PC-3 (cell line): ENCODE results near the gene MPL. TPM values are rescaled to one million over a fixed set of nuclear protein-coding genes. Genes with fewer than 3 reads are reported as not detected.

Experiments used
- ATAC-seq: fragments of 200-7000 bp; cut with Tn5 transposase; 2 replicates; pipeline ENCODE4 v1.9.1; 2020; ENCODE audit warnings: mild to moderate bottlenecking, moderate library complexity
- BruUV-seq: library from RNA; stranded (reverse); fragments of 400-500 nt; replicated peaks from 2 replicates; lab custom pipeline; 2021; lab: Mats Ljungman, UMichigan
- CTCF ChIA-PET: fragments of 300-600 bp; sonication (Branson Sonifier 250); formaldehyde crosslinking; loops from one replicate; lab custom pipeline; 2022; ENCODE audit warnings: antibody characterized with exemption; lab: Charles Lee
- POLR2A ChIA-PET: fragments of 300-600 bp; sonication (Branson Sonifier 250); formaldehyde crosslinking; loops from one replicate; lab custom pipeline; 2022; ENCODE audit warnings: antibody characterized with exemption; ENCODE audit not compliant: unreplicated experiment; lab: Charles Lee
- DNase-seq: peaks from one replicate; pipeline ENCODE4 v3.0.0-alpha.2; 2015
- H2AFZ ChIP-seq: fragments of 300-600 bp; sonication (generic); 2 replicates; pipeline ENCODE4 v1.6.0; 2016; ENCODE audit warnings: antibody characterized with exemption, low read length
- H3F3A ChIP-seq: fragments of 300-600 bp; sonication (generic); one replicate; pipeline ENCODE4 v1.6.0; 2017; ENCODE audit warnings: antibody characterized with exemption, low read length, control low read depth, mild to moderate bottlenecking; ENCODE audit not compliant: unreplicated experiment
- H3K27ac ChIP-seq: fragments of 300-600 bp; sonication (generic); 2 replicates; pipeline ENCODE4 v1.5.1; 2016; ENCODE audit warnings: mild to moderate bottlenecking, low read length
- H3K27me3 ChIP-seq: fragments of 300-600 bp; sonication (generic); 2 replicates; pipeline ENCODE4 v1.6.1; 2016; ENCODE audit warnings: low read length, mixed read lengths
- H3K36me3 ChIP-seq: fragments of 300-600 bp; sonication (generic); 2 replicates; pipeline ENCODE4 v1.6.1; 2016; ENCODE audit warnings: low read depth, mixed run types, low read length, mixed read lengths
- H3K4me1 ChIP-seq: fragments of 300-600 bp; sonication (generic); 2 replicates; pipeline ENCODE4 v1.5.1; 2016; ENCODE audit warnings: low read length; ENCODE audit not compliant: insufficient read depth
- H3K4me2 ChIP-seq: fragments of 300-600 bp; sonication (generic); 2 replicates; pipeline ENCODE4 v1.6.0; 2016; ENCODE audit warnings: low read length
- H3K4me3 ChIP-seq: fragments of 300-600 bp; sonication (generic); 2 replicates; pipeline ENCODE4 v1.5.1; 2016; ENCODE audit warnings: mild to moderate bottlenecking, low read length, mixed read lengths
- H3K79me2 ChIP-seq: fragments of 300-600 bp; sonication (generic); 2 replicates; pipeline ENCODE4 v1.6.1; 2017; ENCODE audit warnings: low read length, mixed read lengths
- H3K9ac ChIP-seq: fragments of 300-600 bp; sonication (generic); 2 replicates; pipeline ENCODE4 v1.6.0; 2016; ENCODE audit warnings: mild to moderate bottlenecking, low read length
- H3K9me2 ChIP-seq: fragments of 300-600 bp; sonication (generic); replicated peaks from 2 replicates; pipeline ENCODE4 v1.6.1; 2016; ENCODE audit warnings: mixed run types, low read length, mixed read lengths
- H3K9me3 ChIP-seq: fragments of 300-600 bp; sonication (generic); 2 replicates; pipeline ENCODE4 v1.6.1; 2016; ENCODE audit warnings: low read length, mixed read lengths
- H4K20me1 ChIP-seq: fragments of 300-600 bp; sonication (generic); 2 replicates; pipeline ENCODE4 v1.6.1; 2016; ENCODE audit warnings: low read length, mixed read lengths
- EZH2 ChIP-seq: fragments of 300-600 bp; sonication (generic); IDR thresholded peaks from one replicate; pipeline ENCODE4 v1.6.1; 2017; ENCODE audit warnings: antibody characterized with exemption, mild to moderate bottlenecking, low read length; ENCODE audit not compliant: unreplicated experiment
- EZH2phosphoT487 ChIP-seq: fragments of 300-600 bp; sonication (generic); IDR thresholded peaks from 2 replicates; pipeline ENCODE4 v1.6.1; 2018; ENCODE audit warnings: mild to moderate bottlenecking, antibody characterized with exemption, low read length, borderline replicate concordance
- intact Hi-C: fragments of 100-400 bp; cut with micrococcal nuclease; formaldehyde crosslinking; loops from 2 replicates; pipeline ENCODE4 v1.9.0; 2023
- total RNA-seq: library from RNA; depleted of rRNA; stranded (reverse); fragments of >200 nt; gene quantifications from 2 replicates; pipeline ENCODE4 v1.2.3, GENCODE V29; 2014
- TF ChIP-seq, protein P1 (sequence below): fragments of 300-600 bp; sonication (generic); conservative IDR thresholded peaks from 2 replicates; pipeline ENCODE4 v1.5.1; 2017; ENCODE audit warnings: antibody characterized with exemption, low read depth, mild to moderate bottlenecking, low read length

MPL gene
- total RNA-seq, 1 experiment from 2014 or later, result not detected

DNA sequence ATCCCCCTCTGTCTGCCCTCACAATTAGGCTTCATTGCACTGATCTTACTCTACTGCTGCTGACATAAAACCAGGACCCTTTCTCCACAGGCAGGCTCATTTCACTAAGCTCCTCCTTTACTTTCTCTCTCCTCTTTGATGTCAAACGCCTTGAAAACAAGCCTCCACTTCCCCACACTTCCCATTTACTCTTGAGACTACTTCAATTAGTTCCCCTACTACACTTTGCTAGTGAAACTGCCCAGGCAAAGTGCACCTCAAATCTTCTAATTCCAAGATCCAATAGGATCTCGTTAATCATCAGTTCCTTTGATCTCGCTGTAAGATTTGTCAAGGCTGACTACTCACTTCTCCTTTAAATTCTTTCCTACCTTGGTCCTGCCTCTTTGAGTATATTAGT is 15.3 kb downstream of the MPL start:
- BruUV-seq, result no TSS peak
- POLR2A ChIA-PET, result no interaction called here
- no peak overlapping the region for H3K4me3 ChIP-seq
- H3K9ac ChIP-seq, result no peak overlapping the region
- H3K27me3 ChIP-seq, result no peaks in the 10 kb centered on the region
- peaks cover 26% of the 10 kb centered on the region for H3K4me1 ChIP-seq
- H3K36me3 ChIP-seq, result no peaks in the 10 kb centered on the region
- TF ChIP-seq EZH2phosphoT487 (no peak), EZH2 (no peak)
- TF ChIP-seq, protein P1, sequence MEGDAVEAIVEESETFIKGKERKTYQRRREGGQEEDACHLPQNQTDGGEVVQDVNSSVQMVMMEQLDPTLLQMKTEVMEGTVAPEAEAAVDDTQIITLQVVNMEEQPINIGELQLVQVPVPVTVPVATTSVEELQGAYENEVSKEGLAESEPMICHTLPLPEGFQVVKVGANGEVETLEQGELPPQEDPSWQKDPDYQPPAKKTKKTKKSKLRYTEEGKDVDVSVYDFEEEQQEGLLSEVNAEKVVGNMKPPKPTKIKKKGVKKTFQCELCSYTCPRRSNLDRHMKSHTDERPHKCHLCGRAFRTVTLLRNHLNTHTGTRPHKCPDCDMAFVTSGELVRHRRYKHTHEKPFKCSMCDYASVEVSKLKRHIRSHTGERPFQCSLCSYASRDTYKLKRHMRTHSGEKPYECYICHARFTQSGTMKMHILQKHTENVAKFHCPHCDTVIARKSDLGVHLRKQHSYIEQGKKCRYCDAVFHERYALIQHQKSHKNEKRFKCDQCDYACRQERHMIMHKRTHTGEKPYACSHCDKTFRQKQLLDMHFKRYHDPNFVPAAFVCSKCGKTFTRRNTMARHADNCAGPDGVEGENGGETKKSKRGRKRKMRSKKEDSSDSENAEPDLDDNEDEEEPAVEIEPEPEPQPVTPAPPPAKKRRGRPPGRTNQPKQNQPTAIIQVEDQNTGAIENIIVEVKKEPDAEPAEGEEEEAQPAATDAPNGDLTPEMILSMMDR, result no peak
- CTCF ChIA-PET, result no interaction called here
- no peaks in the 10 kb centered on the region for H3F3A ChIP-seq
- H3K9me3 ChIP-seq, result no peaks in the 10 kb centered on the region
- intact Hi-C loops, result no loop called here
- ATAC-seq (no peak), DNase-seq (no peak)
- no peaks in the 10 kb centered on the region for H4K20me1 ChIP-seq
- H3K27ac ChIP-seq, result no peak overlapping the region
- H3K9me2 ChIP-seq, result no peaks in the 10 kb centered on the region
- H3K79me2 ChIP-seq, result peaks cover 3% of the 10 kb centered on the region
- H2AFZ ChIP-seq, result no peak overlapping the region
- no peak overlapping the region for H3K4me2 ChIP-seq

DNA sequence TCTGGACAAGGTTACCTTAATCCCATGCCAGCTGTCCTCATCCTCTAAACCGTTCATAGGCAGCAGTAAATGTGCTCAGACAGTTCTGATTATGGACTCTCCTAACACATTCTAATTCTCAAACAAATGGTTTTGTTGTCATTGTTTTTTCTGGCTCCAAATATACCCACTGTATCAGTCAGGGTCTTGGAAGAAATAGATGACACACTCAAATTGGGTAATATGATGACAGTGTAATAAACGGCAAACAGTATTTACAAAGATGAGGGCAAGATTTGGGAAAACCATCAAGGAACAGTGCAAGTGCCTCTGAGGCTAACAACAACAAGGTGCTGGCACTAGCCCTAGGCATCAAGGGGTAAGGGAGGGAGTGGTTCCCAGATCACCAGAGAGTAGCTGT is 16.9 kb downstream of the MPL start:
- Histone ChIP-seq H3K4me3 (no peak overlapping the region), H3K79me2 (peaks cover 15% of the 10 kb centered on the region), H3K36me3 (peaks cover 1% of the 10 kb centered on the region; the same call in 1 of the 2 replicates), H3F3A (no peaks in the 10 kb centered on the region), H3K4me2 (no peak overlapping the region), H3K27me3 (no peaks in the 10 kb centered on the region), H3K9me2 (no peaks in the 10 kb centered on the region), H3K27ac (no peak overlapping the region), H3K4me1 (peaks cover 14% of the 10 kb centered on the region), H3K9ac (no peak overlapping the region), H2AFZ (no peak overlapping the region), H3K9me3 (no peaks in the 10 kb centered on the region), H4K20me1 (no peaks in the 10 kb centered on the region)
- ATAC-seq (no peak), DNase-seq (no peak)
- ChIA-PET POLR2A (no interaction called here), CTCF (no interaction called here)
- intact Hi-C loops, result no loop called here
- no TSS peak for BruUV-seq
- TF ChIP-seq, protein P1, result no peak
- no peak for TF ChIP-seq EZH2phosphoT487
- no peak for TF ChIP-seq EZH2

DNA sequence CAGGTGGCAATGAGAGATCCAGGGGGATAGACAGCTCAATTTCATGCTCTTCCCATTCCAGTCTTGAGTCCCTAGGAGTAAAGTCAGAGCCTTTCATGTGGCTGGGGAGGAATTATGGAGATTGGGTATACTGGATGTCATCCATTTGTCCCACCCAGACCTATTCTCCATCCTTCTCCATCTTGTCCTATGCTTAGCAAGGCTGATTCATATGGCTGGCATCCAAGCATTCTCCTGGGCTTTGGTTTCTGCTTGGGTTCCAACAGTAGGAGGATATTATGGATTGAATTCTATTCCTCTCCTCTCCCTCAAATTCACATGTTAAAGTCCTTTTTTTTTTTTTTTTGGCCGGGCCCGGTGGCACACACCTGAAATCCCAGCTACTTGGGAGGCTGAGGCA is 17.3 kb downstream of the MPL start:
- POLR2A ChIA-PET, result no interaction called here
- H3K4me3 ChIP-seq, result no peak overlapping the region

More for the DNA sequence above, 17.3 kb downstream of the MPL start:
- Histone ChIP-seq H3K36me3 (peaks cover 6% of the 10 kb centered on the region), H3K9me3 (no peaks in the 10 kb centered on the region), H2AFZ (no peak overlapping the region), H3F3A (no peaks in the 10 kb centered on the region), H3K9ac (no peak overlapping the region), H3K27ac (no peak overlapping the region), H3K9me2 (no peaks in the 10 kb centered on the region), H3K4me2 (no peak overlapping the region), H3K4me1 (peaks cover 9% of the 10 kb centered on the region), H3K27me3 (no peaks in the 10 kb centered on the region), H3K79me2 (peaks cover 20% of the 10 kb centered on the region), H4K20me1 (no peaks in the 10 kb centered on the region)
- DNase-seq (peak; percentile 20), ATAC-seq (no peak)
- CTCF ChIA-PET, result no interaction called here
- no TSS peak for BruUV-seq
- intact Hi-C loops, result no loop called here
- TF ChIP-seq, protein P1, result no peak
- TF ChIP-seq EZH2phosphoT487 (no peak), EZH2 (no peak)
